B cell (primary cell): Measurements from ENCODE around the gene OSBPL5. TPM values are rescaled to one million over a fixed set of nuclear protein-coding genes. Genes with fewer than 3 reads are reported as not detected.

Source experiments
- ATAC-seq: fragments of 200-7000 bp; cut with Tn5 transposase; one replicate; pipeline ENCODE4 v1.10.0; 2021; ENCODE audit warnings: low read depth, mild to moderate bottlenecking, moderate number of reproducible peaks, moderate library complexity
- CTCF ChIA-PET: fragments of 350-600 bp; sonication (Branson Sonifier 250); formaldehyde crosslinking; loops from one replicate; lab custom pipeline; 2021; ENCODE audit warnings: antibody characterized with exemption, inconsistent platforms; lab: Charles Lee
- POLR2A ChIA-PET: fragments of 350-600 bp; sonication (Branson Sonifier 250); formaldehyde crosslinking; loops from one replicate; lab custom pipeline; 2021; ENCODE audit warnings: antibody characterized with exemption; lab: Charles Lee
- DNase-seq: peaks from one replicate; pipeline ENCODE4 v3.0.0; 2013
- H2AFZ ChIP-seq: 2 replicates; pipeline ENCODE4 v1.6.1; 2012; ENCODE audit warnings: mild to moderate bottlenecking, low read depth, low read length; ENCODE audit not compliant: insufficient read depth, poor library complexity, severe bottlenecking
- H3K27ac ChIP-seq, 2 donors: 1 replicate in 1 of 2; 2 replicates in 1 of 2; pipeline ENCODE4 v1.5.1; 2012 to 2013; ENCODE audit warnings: low read length in 2 of 2, mild to moderate bottlenecking in 2 of 2, moderate library complexity in 1 of 2
- H3K27me3 ChIP-seq, 4 experiments: fragments of 200-600 bp in 1 of 4; sonication (generic) in 1 of 4; replicated peaks in 1 of 4; 1 replicate in 2 of 4; 2 replicates in 2 of 4; pipeline versions ENCODE4 v1.6.1 to v1.7.0; 2013 to 2016; ENCODE audit warnings: low read length in 3 of 4, mild to moderate bottlenecking in 2 of 4, mixed read lengths in 1 of 4, moderate library complexity in 1 of 4; ENCODE audit not compliant: insufficient read depth in 4 of 4, control insufficient read depth in 3 of 4; ENCODE audit errors: control extremely low read depth in 1 of 4
- H3K36me3 ChIP-seq, 2 experiments: replicated peaks in 1 of 2; 1 replicate in 1 of 2; 2 replicates in 1 of 2; pipeline versions ENCODE4 v1.6.1 to v1.7.1; 2013; ENCODE audit warnings: low read length in 1 of 2; ENCODE audit not compliant: insufficient read depth in 2 of 2, control insufficient read depth in 1 of 2; ENCODE audit errors: control extremely low read depth in 1 of 2, extremely low read depth in 1 of 2
- H3K4me1 ChIP-seq, 2 donors: fragments of 200-600 bp in 1 of 2; sonication (generic) in 1 of 2; 1 replicate in 1 of 2; 2 replicates in 1 of 2; pipeline versions ENCODE4 v1.5.1 to v1.6.1; 2013 to 2017; ENCODE audit warnings: low read length in 2 of 2; ENCODE audit not compliant: control insufficient read depth in 2 of 2, insufficient read depth in 2 of 2
- H3K4me2 ChIP-seq: replicated peaks from 2 replicates; pipeline ENCODE3; 2012; ENCODE audit warnings: mild to moderate bottlenecking, low read depth, low read length; ENCODE audit not compliant: poor library complexity, severe bottlenecking
- H3K4me3 ChIP-seq, 5 experiments: fragments of 200-600 bp in 1 of 5; sonication (generic) in 1 of 5; 1 replicate in 3 of 5; 2 replicates in 2 of 5; pipeline versions ENCODE4 v1.5.1 to v1.7.0; 2011 to 2016; ENCODE audit warnings: low read length in 4 of 5, mild to moderate bottlenecking in 4 of 5, low read depth in 2 of 5, control low read depth in 1 of 5, moderate library complexity in 1 of 5; ENCODE audit not compliant: insufficient read depth in 1 of 5; ENCODE audit errors: control extremely low read depth in 1 of 5, extremely low read depth in 1 of 5
- H3K79me2 ChIP-seq: fragments of 200-600 bp; sonication (generic); one replicate; pipeline ENCODE4 v1.6.0; 2016; ENCODE audit warnings: low read length; ENCODE audit not compliant: control insufficient read depth, insufficient read depth
- H3K9ac ChIP-seq: fragments of 200-600 bp; sonication (generic); 2 replicates; pipeline ENCODE4 v1.6.1; 2017; ENCODE audit warnings: mild to moderate bottlenecking, low read length, moderate library complexity
- H3K9me3 ChIP-seq, 3 donors: one replicate each; pipeline versions ENCODE4 v1.6.1 to v1.7.1; 2013; ENCODE audit warnings: low read length in 2 of 3; ENCODE audit not compliant: control insufficient read depth in 2 of 3, insufficient read depth in 1 of 3; ENCODE audit errors: control extremely low read depth in 1 of 3
- H4K20me1 ChIP-seq: 2 replicates; pipeline ENCODE4 v1.6.0; 2012; ENCODE audit warnings: mild to moderate bottlenecking, low read length; ENCODE audit not compliant: insufficient read depth, control insufficient read depth, poor library complexity, severe bottlenecking
- H3K27ac Mint-ChIP-seq: one replicate; pipeline ENCODE4 v1.8.0; 2021; ENCODE audit warnings: mixed read lengths
- H3K27me3 Mint-ChIP-seq: one replicate; pipeline ENCODE4 v1.8.0; 2021; ENCODE audit warnings: mixed read lengths
- H3K4me1 Mint-ChIP-seq: one replicate; pipeline ENCODE4 v1.8.0; 2021; ENCODE audit warnings: mixed read lengths
- H3K4me3 Mint-ChIP-seq: one replicate; pipeline ENCODE4 v1.8.0; 2021; ENCODE audit warnings: mixed read lengths
- H3K9me3 Mint-ChIP-seq: one replicate; pipeline ENCODE4 v1.8.0; 2022; ENCODE audit warnings: mixed read lengths; ENCODE audit not compliant: insufficient read depth
- CTCF ChIP-seq: fragments of 200-600 bp; IDR thresholded peaks from one replicate; pipeline ENCODE4 v1.8.0; 2022; ENCODE audit warnings: antibody characterized with exemption, mild to moderate bottlenecking
- EZH2 ChIP-seq: IDR thresholded peaks from 2 replicates; pipeline ENCODE4 v1.6.1; 2012; ENCODE audit warnings: borderline replicate concordance, low read depth, mild to moderate bottlenecking, moderate library complexity, low read length; ENCODE audit not compliant: insufficient read depth, poor library complexity, severe bottlenecking
- WGBS: methylation state at CpG from one replicate; pipeline ENCODE4 v1.1.5; 2013; ENCODE audit warnings: missing lambda C conversion rate; ENCODE audit not compliant: insufficient coverage; 5-methylcytosine and 5-hydroxymethylcytosine counted together
- intact Hi-C: fragments of 100-400 bp; cut with micrococcal nuclease; formaldehyde crosslinking; loops from one replicate; pipeline ENCODE4 v1.10.0; 2022
- polyA plus RNA-seq: library from polyadenylated mRNA; depleted of rRNA; stranded (reverse); fragments of >200 nt; gene quantifications from 2 replicates; pipeline ENCODE4 v1.2.3, GENCODE V29; 2012
- total RNA-seq, 2 donors: library from RNA; stranded (reverse); fragments of 120-200 nt in 1 of 2; gene quantifications; 1 replicate in 1 of 2; 2 replicates in 1 of 2; pipeline versions ENCODE4 v1.2.3 to v1.2.4, GENCODE V29; 2013 to 2022

OSBPL5 gene
- total and polyA plus RNA-seq, 2 donors (not counting 1 experiment from before 2014, with no cell fraction given) = 0.15 to 1.2 TPM

- intact Hi-C loops = no loop called here
- DNase-seq (no peak), ATAC-seq (no peak)
- Histone ChIP-seq H3K9ac (no peak overlapping the region), H3K4me3 (no peak overlapping the region), H3K79me2 (no peaks in the 10 kb centered on the region), H3K36me3 (no peaks in the 10 kb centered on the region), H3K27me3 (no peaks in the 10 kb centered on the region), H2AFZ (no peak overlapping the region), H4K20me1 (no peaks in the 10 kb centered on the region), H3K27ac (no peak overlapping the region), H3K9me3 (no peaks in the 10 kb centered on the region), H3K4me2 (no peak overlapping the region), H3K4me1 (no peaks in the 10 kb centered on the region)
- TF ChIP-seq EZH2 = no peak
- no peak for TF ChIP-seq CTCF
- CTCF ChIA-PET = no interaction called here
- Mint-ChIP-seq H3K27ac (no peak overlapping the region), H3K4me3 (no peak overlapping the region), H3K4me1 (no peaks in the 10 kb centered on the region), H3K27me3 (peaks cover 3% of the 10 kb centered on the region), H3K9me3 (no peaks in the 10 kb centered on the region)
- POLR2A ChIA-PET = no interaction called here
- 88% methylated on average over 23 of the region's 24 CpGs for WGBS
Observed at GRCh38 chr11:3148990-3149851, 15.9 kb downstream of the OSBPL5 start.

- no peaks in the 10 kb centered on the region for H3K79me2 ChIP-seq
- no peaks in the 10 kb centered on the region for H3K9me3 ChIP-seq
- ChIA-PET POLR2A (no interaction called here), CTCF (no interaction called here)
- no peak overlapping the region for H3K9ac ChIP-seq
- no peaks in the 10 kb centered on the region for H3K4me1 ChIP-seq
- no peak overlapping the region for H2AFZ ChIP-seq
- peaks cover 3% of the 10 kb centered on the region for H3K27me3 Mint-ChIP-seq
- DNase-seq = no peak
- no peaks in the 10 kb centered on the region for H3K27me3 ChIP-seq
- ATAC-seq = no peak
- no peak for TF ChIP-seq EZH2
- no peak for TF ChIP-seq CTCF
- H3K9me3 Mint-ChIP-seq = no peaks in the 10 kb centered on the region
- no peaks in the 10 kb centered on the region for H3K4me1 Mint-ChIP-seq
- no peak overlapping the region for H3K4me3 Mint-ChIP-seq
- intact Hi-C loops = no loop called here
- H3K27ac ChIP-seq = no peak overlapping the region
- no peak overlapping the region for H3K4me3 ChIP-seq
- no peaks in the 10 kb centered on the region for H4K20me1 ChIP-seq
- no peaks in the 10 kb centered on the region for H3K36me3 ChIP-seq
- H3K4me2 ChIP-seq = no peak overlapping the region
- WGBS = 94% methylated on average over 10 of the region's 19 CpGs
- H3K27ac Mint-ChIP-seq = no peak overlapping the region
Observed at GRCh38 chr11:3148255-3148989, 16.7 kb downstream of the OSBPL5 start.
